Keratinocyte (primary cell): ENCODE results near the gene INPP4B. TPM values are rescaled to one million over a fixed set of nuclear protein-coding genes. Genes with fewer than 3 reads are reported as not detected.

ENCODE experiments used
- DNase-seq: peaks from one replicate; pipeline ENCODE4 v3.0.0-alpha.2; 2011; ENCODE audit warnings: low read depth, missing footprints, low spot score
- FAIRE-seq: peaks from 2 replicates; lab custom pipeline; 2011; peaks lifted over from hg19 to GRCh38; lab: Jason Lieb, UNC
- H2AFZ ChIP-seq: 2 replicates; pipeline ENCODE4 v1.6.0; 2012; ENCODE audit warnings: low read length, control low read depth, inconsistent platforms; ENCODE audit not compliant: control insufficient read depth
- H3K27ac ChIP-seq: 2 replicates; pipeline ENCODE4 v1.5.1; 2011; ENCODE audit warnings: low read length; ENCODE audit not compliant: control insufficient read depth, insufficient read depth
- H3K27me3 ChIP-seq: 3 replicates; pipeline ENCODE4 v1.6.0; 2011; ENCODE audit warnings: low read length; ENCODE audit not compliant: control insufficient read depth, insufficient read depth; ENCODE audit errors: extremely low read depth
- H3K36me3 ChIP-seq, 2 experiments: 2 replicates in 1 of 2; 3 replicates in 1 of 2; pipeline ENCODE4 v1.5.1; 2011; ENCODE audit warnings: low read length in 2 of 2, mild to moderate bottlenecking in 1 of 2; ENCODE audit not compliant: control insufficient read depth in 2 of 2, insufficient read depth in 2 of 2; ENCODE audit errors: extremely low read depth in 1 of 2
- H3K4me1 ChIP-seq: 3 replicates; pipeline ENCODE4 v1.5.1; 2011; ENCODE audit warnings: low read length; ENCODE audit not compliant: control insufficient read depth, insufficient read depth; ENCODE audit errors: extremely low read depth
- H3K4me2 ChIP-seq: 3 replicates; pipeline ENCODE4 v1.6.0; 2011; ENCODE audit warnings: low read depth, low read length; ENCODE audit not compliant: control insufficient read depth, insufficient read depth; ENCODE audit errors: extremely low read depth
- H3K4me3 ChIP-seq, 3 experiments: fragments of 200-600 bp in 1 of 3; sonication (generic) in 1 of 3; 2 replicates in 2 of 3; 3 replicates in 1 of 3; pipeline ENCODE4 v1.5.1; 2011 to 2016; ENCODE audit warnings: low read length in 3 of 3, mild to moderate bottlenecking in 3 of 3, control low read depth in 2 of 3, inconsistent platforms in 1 of 3, low read depth in 1 of 3, mixed read lengths in 1 of 3, mixed run types in 1 of 3, moderate library complexity in 1 of 3; ENCODE audit not compliant: control insufficient read depth in 2 of 3, insufficient read depth in 2 of 3; ENCODE audit errors: extremely low read depth in 1 of 3
- H3K79me2 ChIP-seq: 2 replicates; pipeline ENCODE4 v1.6.0; 2012; ENCODE audit warnings: low read length; ENCODE audit not compliant: control insufficient read depth, insufficient read depth
- H3K9ac ChIP-seq: 3 replicates; pipeline ENCODE4 v1.6.0; 2011; ENCODE audit warnings: low read length; ENCODE audit not compliant: control insufficient read depth, insufficient read depth; ENCODE audit errors: extremely low read depth
- H3K9me1 ChIP-seq: 3 replicates; pipeline ENCODE4 v1.6.0; 2011; ENCODE audit warnings: low read length; ENCODE audit not compliant: control insufficient read depth, insufficient read depth; ENCODE audit errors: extremely low read depth
- H3K9me3 ChIP-seq: 2 replicates; pipeline ENCODE4 v1.5.1; 2012; ENCODE audit warnings: low read depth, low read length; ENCODE audit not compliant: control insufficient read depth
- H4K20me1 ChIP-seq: 3 replicates; pipeline ENCODE4 v1.6.0; 2011; ENCODE audit warnings: low read length; ENCODE audit not compliant: control insufficient read depth, insufficient read depth; ENCODE audit errors: extremely low read depth
- CTCF ChIP-seq, 3 experiments: IDR thresholded peaks in 1 of 3; conservative IDR thresholded peaks in 1 of 3; optimal IDR thresholded peaks in 1 of 3; 2 replicates in 2 of 3; 3 replicates in 1 of 3; pipeline versions ENCODE3 to v1.5.1; 2011; ENCODE audit warnings: low read length in 3 of 3, mild to moderate bottlenecking in 3 of 3, moderate library complexity in 2 of 3, control low read depth in 1 of 3, inconsistent platforms in 1 of 3; ENCODE audit not compliant: insufficient read depth in 2 of 3; ENCODE audit errors: extremely low read depth in 1 of 3
- EZH2 ChIP-seq: IDR thresholded peaks from one replicate; pipeline ENCODE4 v1.6.1; 2012; ENCODE audit warnings: inconsistent platforms, mild to moderate bottlenecking, low read length, moderate library complexity
- dilution Hi-C: fragments of 300-500 bp; cut with MboI; formaldehyde crosslinking; loops from one replicate; pipeline ENCODE4 v1.7.0; 2020; ENCODE audit warnings: low sequenced_read_pairs; ENCODE audit not compliant: extremely low pct_ligation_motif_present
- polyA plus RNA-seq, 5 experiments: library from polyadenylated mRNA; depleted of rRNA in 3 of 5; stranded (reverse) in 3 of 5; stranded (forward) in 1 of 5; unstranded in 1 of 5; fragments of >200 nt; gene quantifications; 1 replicate in 1 of 5; 2 replicates in 3 of 5; 3 replicates in 1 of 5; pipeline versions ENCODE4 v1.2.1 to v1.2.3, GENCODE V29; 2011 to 2012; ENCODE audit warnings: missing spikeins in 2 of 5, low read depth in 1 of 5, low replicate concordance in 1 of 5

Gene INPP4B
- polyA plus RNA-seq, 1 donor (not counting 4 experiments of a cell fraction or from before 2014, with no cell fraction given) = 50.2 TPM

- Histone ChIP-seq H3K27ac (no peak overlapping the region), H3K9ac (no peak overlapping the region), H2AFZ (no peak overlapping the region)
These were observed 370.4 kb downstream of the INPP4B start for GRCh38 chr4:142475663-142476062.

GRCh38 chr4:142474398-142475087 is 371.6 kb downstream of the INPP4B start:
- Histone ChIP-seq H3K4me3 (no peak overlapping the region), H3K4me1 (peaks cover 8% of the 10 kb centered on the region), H3K27me3 (no peaks in the 10 kb centered on the region), H3K9me1 (no peaks in the 10 kb centered on the region), H3K9ac (no peak overlapping the region), H3K4me2 (peak overlapping the region; percentile 34), H4K20me1 (no peaks in the 10 kb centered on the region), H2AFZ (no peak overlapping the region), H3K36me3 (no peaks in the 10 kb centered on the region), H3K27ac (no peak overlapping the region), H3K9me3 (no peaks in the 10 kb centered on the region), H3K79me2 (no peaks in the 10 kb centered on the region)
- TF ChIP-seq EZH2 (no peak), CTCF (optimal IDR thresholded peaks at IDR 0.05 in 1 of 3, IDR thresholded peaks at IDR 0.05 in 1 of 3, conservative IDR thresholded peaks at IDR 0.05 in 1 of 3; ENCODE audit: extremely low read depth in 1 of 3, insufficient read depth in 2 of 3, low read length in 3 of 3) (no peak)
- DNase-seq (peak; percentile 19), FAIRE-seq (peak; percentile 48)
- dilution Hi-C loops = no loop called here

More at GRCh38 chr4:142475663-142476062, 370.4 kb downstream of the INPP4B start:
- peak; percentile 29 for FAIRE-seq
- no peaks in the 10 kb centered on the region for H3K9me3 ChIP-seq
- H3K36me3 ChIP-seq = no peaks in the 10 kb centered on the region
- peaks cover 8% of the 10 kb centered on the region for H3K4me1 ChIP-seq
- dilution Hi-C loops = no loop called here
- H3K9me1 ChIP-seq = no peaks in the 10 kb centered on the region
- no peak for DNase-seq
- no peaks in the 10 kb centered on the region for H3K79me2 ChIP-seq
- TF ChIP-seq EZH2 (no peak), CTCF (optimal IDR thresholded peaks at IDR 0.05 in 1 of 3, IDR thresholded peaks at IDR 0.05 in 1 of 3, conservative IDR thresholded peaks at IDR 0.05 in 1 of 3; ENCODE audit: extremely low read depth in 1 of 3, insufficient read depth in 2 of 3, low read length in 3 of 3) (no peak)
- H3K4me2 ChIP-seq = no peak overlapping the region
- no peaks in the 10 kb centered on the region for H3K27me3 ChIP-seq
- no peak overlapping the region for H3K4me3 ChIP-seq
- no peaks in the 10 kb centered on the region for H4K20me1 ChIP-seq
